PC-3 (cell line): ENCODE data around the gene SLF2. TPM values are rescaled to one million over a fixed set of nuclear protein-coding genes. Genes with fewer than 3 reads are reported as not detected.

Experiments used
- ATAC-seq: fragments of 200-7000 bp; cut with Tn5 transposase; 2 replicates; pipeline ENCODE4 v1.9.1; 2020; ENCODE audit warnings: mild to moderate bottlenecking, moderate library complexity
- BruUV-seq: library from RNA; stranded (reverse); fragments of 400-500 nt; replicated peaks from 2 replicates; lab custom pipeline; 2021; lab: Mats Ljungman, UMichigan
- CTCF ChIA-PET: fragments of 300-600 bp; sonication (Branson Sonifier 250); formaldehyde crosslinking; loops from one replicate; lab custom pipeline; 2022; ENCODE audit warnings: antibody characterized with exemption; lab: Charles Lee
- POLR2A ChIA-PET: fragments of 300-600 bp; sonication (Branson Sonifier 250); formaldehyde crosslinking; loops from one replicate; lab custom pipeline; 2022; ENCODE audit warnings: antibody characterized with exemption; ENCODE audit not compliant: unreplicated experiment; lab: Charles Lee
- DNase-seq: peaks from one replicate; pipeline ENCODE4 v3.0.0-alpha.2; 2015
- H2AFZ ChIP-seq: fragments of 300-600 bp; sonication (generic); 2 replicates; pipeline ENCODE4 v1.6.0; 2016; ENCODE audit warnings: antibody characterized with exemption, low read length
- H3F3A ChIP-seq: fragments of 300-600 bp; sonication (generic); one replicate; pipeline ENCODE4 v1.6.0; 2017; ENCODE audit warnings: antibody characterized with exemption, low read length, control low read depth, mild to moderate bottlenecking; ENCODE audit not compliant: unreplicated experiment
- H3K27ac ChIP-seq: fragments of 300-600 bp; sonication (generic); 2 replicates; pipeline ENCODE4 v1.5.1; 2016; ENCODE audit warnings: mild to moderate bottlenecking, low read length
- H3K27me3 ChIP-seq: fragments of 300-600 bp; sonication (generic); 2 replicates; pipeline ENCODE4 v1.6.1; 2016; ENCODE audit warnings: low read length, mixed read lengths
- H3K36me3 ChIP-seq: fragments of 300-600 bp; sonication (generic); 2 replicates; pipeline ENCODE4 v1.6.1; 2016; ENCODE audit warnings: low read depth, mixed run types, low read length, mixed read lengths
- H3K4me1 ChIP-seq: fragments of 300-600 bp; sonication (generic); 2 replicates; pipeline ENCODE4 v1.5.1; 2016; ENCODE audit warnings: low read length; ENCODE audit not compliant: insufficient read depth
- H3K4me2 ChIP-seq: fragments of 300-600 bp; sonication (generic); 2 replicates; pipeline ENCODE4 v1.6.0; 2016; ENCODE audit warnings: low read length
- H3K4me3 ChIP-seq: fragments of 300-600 bp; sonication (generic); 2 replicates; pipeline ENCODE4 v1.5.1; 2016; ENCODE audit warnings: mild to moderate bottlenecking, low read length, mixed read lengths
- H3K79me2 ChIP-seq: fragments of 300-600 bp; sonication (generic); 2 replicates; pipeline ENCODE4 v1.6.1; 2017; ENCODE audit warnings: low read length, mixed read lengths
- H3K9ac ChIP-seq: fragments of 300-600 bp; sonication (generic); 2 replicates; pipeline ENCODE4 v1.6.0; 2016; ENCODE audit warnings: mild to moderate bottlenecking, low read length
- H3K9me2 ChIP-seq: fragments of 300-600 bp; sonication (generic); replicated peaks from 2 replicates; pipeline ENCODE4 v1.6.1; 2016; ENCODE audit warnings: mixed run types, low read length, mixed read lengths
- H3K9me3 ChIP-seq: fragments of 300-600 bp; sonication (generic); 2 replicates; pipeline ENCODE4 v1.6.1; 2016; ENCODE audit warnings: low read length, mixed read lengths
- H4K20me1 ChIP-seq: fragments of 300-600 bp; sonication (generic); 2 replicates; pipeline ENCODE4 v1.6.1; 2016; ENCODE audit warnings: low read length, mixed read lengths
- EZH2 ChIP-seq: fragments of 300-600 bp; sonication (generic); IDR thresholded peaks from one replicate; pipeline ENCODE4 v1.6.1; 2017; ENCODE audit warnings: antibody characterized with exemption, mild to moderate bottlenecking, low read length; ENCODE audit not compliant: unreplicated experiment
- EZH2phosphoT487 ChIP-seq: fragments of 300-600 bp; sonication (generic); IDR thresholded peaks from 2 replicates; pipeline ENCODE4 v1.6.1; 2018; ENCODE audit warnings: mild to moderate bottlenecking, antibody characterized with exemption, low read length, borderline replicate concordance
- intact Hi-C: fragments of 100-400 bp; cut with micrococcal nuclease; formaldehyde crosslinking; loops from 2 replicates; pipeline ENCODE4 v1.9.0; 2023
- total RNA-seq: library from RNA; depleted of rRNA; stranded (reverse); fragments of >200 nt; gene quantifications from 2 replicates; pipeline ENCODE4 v1.2.3, GENCODE V29; 2014
- TF ChIP-seq, protein P1 (sequence below): fragments of 300-600 bp; sonication (generic); conservative IDR thresholded peaks from 2 replicates; pipeline ENCODE4 v1.5.1; 2017; ENCODE audit warnings: antibody characterized with exemption, low read depth, mild to moderate bottlenecking, low read length

Gene SLF2
- total RNA-seq, 1 experiment from 2014 or later = 19.5 TPM

DNA sequence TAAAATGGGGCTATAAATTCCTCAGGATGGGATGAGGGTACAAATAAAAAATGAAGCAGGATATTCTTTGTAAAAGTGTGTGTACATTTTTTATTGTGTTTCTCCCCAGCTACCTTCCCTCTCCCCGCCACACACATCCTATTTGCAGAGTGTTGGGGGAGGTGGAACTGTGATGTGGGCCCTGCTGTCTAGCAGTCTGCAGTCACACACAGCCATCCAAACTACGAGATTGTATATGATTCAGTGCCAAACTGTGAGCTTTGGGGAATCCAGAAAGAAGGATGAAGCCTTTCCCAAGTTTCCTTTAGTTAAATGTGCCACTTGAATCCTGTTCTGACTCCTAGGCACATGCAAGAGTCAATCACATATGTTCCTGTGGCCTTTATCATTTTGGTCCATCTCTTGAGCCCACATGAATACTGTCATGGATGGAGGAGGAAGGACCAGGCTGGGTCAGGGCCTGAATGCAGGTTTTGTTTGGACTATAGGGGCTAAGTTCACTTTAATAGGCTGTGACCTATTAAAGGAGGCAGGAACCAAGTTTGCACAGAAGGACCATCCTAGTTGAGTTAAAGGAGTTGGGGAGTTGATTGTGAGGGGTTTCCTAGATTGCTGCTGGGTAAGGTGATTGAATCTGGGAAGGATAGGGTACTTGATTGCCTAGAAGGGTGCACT is 55.4 kb downstream of the SLF2 start:
- Histone ChIP-seq H3K27ac (no peak overlapping the region), H3K4me1 (peaks cover 6% of the 10 kb centered on the region; the same call in 1 of the 2 replicates)

DNA sequence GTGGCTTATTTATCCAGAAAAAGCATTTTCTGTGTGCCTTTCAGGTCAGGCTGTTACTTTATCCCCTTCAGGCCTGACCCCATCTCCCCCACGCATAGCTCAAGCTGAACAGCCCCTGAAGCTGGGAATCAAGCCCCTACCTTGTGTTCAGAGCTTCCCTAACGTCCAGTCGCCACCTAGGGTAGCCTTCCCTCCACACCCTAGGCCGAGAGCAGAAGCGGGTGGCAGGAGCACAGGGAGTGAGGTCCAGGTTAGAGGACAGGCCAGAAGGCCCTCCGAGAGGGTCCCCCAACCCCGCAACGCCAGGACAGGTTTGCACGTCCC is 56.1 kb downstream of the SLF2 start:
- BruUV-seq = no TSS peak
- ChIA-PET CTCF (no interaction called here), POLR2A (no interaction called here)
- Histone ChIP-seq H3K9me3 (no peaks in the 10 kb centered on the region), H3K4me3 (peak overlapping the region; percentile 77), H2AFZ (peak overlapping the region; percentile 85), H3K4me1 (peaks cover 6% of the 10 kb centered on the region; the same call in 1 of the 2 replicates), H3K27ac (no peak overlapping the region), H4K20me1 (no peaks in the 10 kb centered on the region), H3K79me2 (no peaks in the 10 kb centered on the region), H3K4me2 (peak overlapping the region; percentile 99), H3K36me3 (no peaks in the 10 kb centered on the region; the same call in 1 of the 2 replicates), H3K9me2 (no peaks in the 10 kb centered on the region), H3F3A (no peaks in the 10 kb centered on the region), H3K9ac (peak overlapping the region; percentile 34), H3K27me3 (no peaks in the 10 kb centered on the region)
- ATAC-seq (peak; percentile 48), DNase-seq (no peak)
- TF ChIP-seq EZH2 (no peak), EZH2phosphoT487 (no peak)
- TF ChIP-seq, protein P1, sequence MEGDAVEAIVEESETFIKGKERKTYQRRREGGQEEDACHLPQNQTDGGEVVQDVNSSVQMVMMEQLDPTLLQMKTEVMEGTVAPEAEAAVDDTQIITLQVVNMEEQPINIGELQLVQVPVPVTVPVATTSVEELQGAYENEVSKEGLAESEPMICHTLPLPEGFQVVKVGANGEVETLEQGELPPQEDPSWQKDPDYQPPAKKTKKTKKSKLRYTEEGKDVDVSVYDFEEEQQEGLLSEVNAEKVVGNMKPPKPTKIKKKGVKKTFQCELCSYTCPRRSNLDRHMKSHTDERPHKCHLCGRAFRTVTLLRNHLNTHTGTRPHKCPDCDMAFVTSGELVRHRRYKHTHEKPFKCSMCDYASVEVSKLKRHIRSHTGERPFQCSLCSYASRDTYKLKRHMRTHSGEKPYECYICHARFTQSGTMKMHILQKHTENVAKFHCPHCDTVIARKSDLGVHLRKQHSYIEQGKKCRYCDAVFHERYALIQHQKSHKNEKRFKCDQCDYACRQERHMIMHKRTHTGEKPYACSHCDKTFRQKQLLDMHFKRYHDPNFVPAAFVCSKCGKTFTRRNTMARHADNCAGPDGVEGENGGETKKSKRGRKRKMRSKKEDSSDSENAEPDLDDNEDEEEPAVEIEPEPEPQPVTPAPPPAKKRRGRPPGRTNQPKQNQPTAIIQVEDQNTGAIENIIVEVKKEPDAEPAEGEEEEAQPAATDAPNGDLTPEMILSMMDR = no peak
- intact Hi-C loops = no loop called here

More for the DNA sequence above, 55.4 kb downstream of the SLF2 start:
- no peak overlapping the region for H2AFZ ChIP-seq
- no peaks in the 10 kb centered on the region for H3F3A ChIP-seq
- H3K36me3 ChIP-seq = no peaks in the 10 kb centered on the region; the same call in none of the 2 replicates
- H4K20me1 ChIP-seq = no peaks in the 10 kb centered on the region
- H3K4me2 ChIP-seq = peak overlapping the region; percentile 99
- no peak for ATAC-seq
- no peaks in the 10 kb centered on the region for H3K27me3 ChIP-seq
- peak overlapping the region; percentile 77; the same call in 1 of the 2 replicates for H3K4me3 ChIP-seq
- intact Hi-C loops = no loop called here
- CTCF ChIA-PET = no interaction called here
- POLR2A ChIA-PET = no interaction called here
- DNase-seq = no peak
- H3K9me3 ChIP-seq = no peaks in the 10 kb centered on the region
- H3K9ac ChIP-seq = no peak overlapping the region
- no peaks in the 10 kb centered on the region for H3K79me2 ChIP-seq
- no peaks in the 10 kb centered on the region for H3K9me2 ChIP-seq
- no peak for TF ChIP-seq EZH2
- no peak for TF ChIP-seq EZH2phosphoT487
- BruUV-seq = no TSS peak

DNA sequence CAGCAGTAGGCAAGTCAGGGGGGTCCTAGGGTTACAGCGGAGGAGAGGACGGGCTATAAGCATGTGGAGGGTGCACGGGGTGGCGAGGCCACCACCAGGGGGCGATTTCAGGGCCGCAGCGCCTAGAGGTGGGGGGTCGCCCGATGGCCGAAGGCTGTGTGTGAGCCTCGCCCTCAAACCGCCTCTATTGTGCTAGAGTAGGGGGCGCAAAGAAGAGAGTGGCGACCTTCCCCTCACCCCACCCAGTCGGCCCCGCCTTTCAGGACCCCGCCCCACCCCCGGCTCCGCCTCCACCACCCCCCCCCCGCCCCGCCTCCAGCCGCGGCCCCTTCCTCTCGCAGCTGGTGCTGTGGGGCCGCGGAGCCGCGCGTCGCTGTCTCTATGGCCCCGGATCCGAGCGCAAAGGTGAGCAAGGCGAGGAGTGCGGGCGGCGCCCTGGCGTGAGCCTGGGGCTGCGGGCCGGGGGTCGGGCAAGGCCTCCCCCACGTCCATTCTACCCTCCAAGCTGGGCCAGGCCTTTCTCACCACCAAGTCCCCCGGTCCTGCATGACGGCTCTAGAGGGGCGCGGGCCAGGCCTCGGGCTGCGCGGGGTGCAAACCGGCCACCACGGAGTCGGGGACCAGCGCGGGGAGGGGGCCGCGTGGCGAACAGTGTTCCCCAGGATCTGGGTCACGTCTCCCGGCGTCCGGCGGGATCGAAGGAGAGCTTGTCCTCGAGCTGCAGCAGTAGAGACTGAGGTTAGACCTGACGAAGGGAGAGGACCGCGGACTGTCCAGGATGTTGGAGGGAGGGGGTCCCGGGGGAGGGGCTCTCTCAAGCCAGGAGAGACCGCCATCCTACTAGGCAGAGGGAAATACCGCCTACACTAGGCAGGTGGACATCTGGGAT is 56.7 kb downstream of the SLF2 start, which contains the start of gene SEMA4G:
Gene SEMA4G (plus strand): TSS at position 318 of the 889 bp plus-strand sequence. CDS start 3,409 bp downstream, outside the sequence.
- POLR2A ChIA-PET = no interaction called here
- intact Hi-C loops = no loop called here
- CTCF ChIA-PET = interaction anchor here (0.7 kb wide), 1 partner anchor 73 kb away, joined by 5 read pairs; no protein-coding TSS in a partner anchor
- peak within 1 kb of the TSS; percentile 34 for H3K9ac ChIP-seq
- H3K4me2 ChIP-seq = peak within 1 kb of the TSS; percentile 99
- no peaks in the 10 kb centered on the region for H3K27me3 ChIP-seq
- H3K9me3 ChIP-seq = no peaks in the 10 kb centered on the region
- TF ChIP-seq EZH2 = no peak
- no peak for TF ChIP-seq EZH2phosphoT487
- TF ChIP-seq, protein P1 = peak; percentile 59
- no peaks in the 10 kb centered on the region for H3F3A ChIP-seq
- ATAC-seq (peak; percentile 82), DNase-seq (peak; percentile 34)
- no peaks in the 10 kb centered on the region for H3K79me2 ChIP-seq
- H3K4me3 ChIP-seq = peak within 1 kb of the TSS; percentile 77
- no peaks in the 10 kb centered on the region for H4K20me1 ChIP-seq
- no TSS peak for BruUV-seq
- H3K27ac ChIP-seq = no peak within 1 kb of the TSS
- no peaks in the 10 kb centered on the region; the same call in 1 of the 2 replicates for H3K36me3 ChIP-seq
- peak within 1 kb of the TSS; percentile 89 for H2AFZ ChIP-seq
- peaks cover 6% of the 10 kb centered on the region; the same call in 1 of the 2 replicates for H3K4me1 ChIP-seq
- H3K9me2 ChIP-seq = no peaks in the 10 kb centered on the region
